Thyroid gland (tissue), 4 donors: Measurements from ENCODE around the gene SLC5A6.

Source experiments
- POLR2A ChIP-seq, 2 donors: fragments of 450-650 bp; IDR thresholded peaks; one replicate each; pipeline ENCODE4 v1.6.1; 2017; ENCODE audit warnings: antibody characterized with exemption in 2 of 2, mild to moderate bottlenecking in 2 of 2, moderate library complexity in 1 of 2
- TF ChIP-seq, protein P1 (sequence below), 6 experiments: fragments of 200-600 bp in 3 of 6; fragments of 450-650 bp in 3 of 6; sonication (generic) in 3 of 6; IDR thresholded peaks; one replicate each; pipeline ENCODE4 v1.5.1; 2016 to 2019; ENCODE audit warnings: antibody characterized with exemption in 6 of 6, mild to moderate bottlenecking in 2 of 6, inconsistent platforms in 1 of 6, moderate library complexity in 1 of 6

DNA sequence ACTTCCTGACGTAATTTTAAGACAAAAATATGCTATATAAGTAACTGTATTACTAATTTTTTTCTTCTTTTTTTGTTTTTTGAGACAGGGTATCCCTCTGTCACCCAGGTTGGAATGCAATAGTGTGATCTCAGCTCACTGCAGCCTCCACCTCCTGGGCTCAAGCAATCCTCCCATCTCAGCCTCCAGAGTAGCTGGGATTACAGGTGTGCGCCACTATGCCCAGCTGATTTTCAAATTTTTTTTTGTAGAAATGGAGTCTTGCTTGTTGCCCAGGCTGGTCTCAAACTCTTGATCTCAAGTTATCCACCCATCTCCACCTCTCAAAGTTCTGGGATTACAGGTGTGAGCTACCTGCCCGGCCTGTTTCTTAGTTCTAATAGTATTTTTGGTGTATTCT, 33.6 kb downstream of the SLC5A6 start:
- TF ChIP-seq, protein P1, sequence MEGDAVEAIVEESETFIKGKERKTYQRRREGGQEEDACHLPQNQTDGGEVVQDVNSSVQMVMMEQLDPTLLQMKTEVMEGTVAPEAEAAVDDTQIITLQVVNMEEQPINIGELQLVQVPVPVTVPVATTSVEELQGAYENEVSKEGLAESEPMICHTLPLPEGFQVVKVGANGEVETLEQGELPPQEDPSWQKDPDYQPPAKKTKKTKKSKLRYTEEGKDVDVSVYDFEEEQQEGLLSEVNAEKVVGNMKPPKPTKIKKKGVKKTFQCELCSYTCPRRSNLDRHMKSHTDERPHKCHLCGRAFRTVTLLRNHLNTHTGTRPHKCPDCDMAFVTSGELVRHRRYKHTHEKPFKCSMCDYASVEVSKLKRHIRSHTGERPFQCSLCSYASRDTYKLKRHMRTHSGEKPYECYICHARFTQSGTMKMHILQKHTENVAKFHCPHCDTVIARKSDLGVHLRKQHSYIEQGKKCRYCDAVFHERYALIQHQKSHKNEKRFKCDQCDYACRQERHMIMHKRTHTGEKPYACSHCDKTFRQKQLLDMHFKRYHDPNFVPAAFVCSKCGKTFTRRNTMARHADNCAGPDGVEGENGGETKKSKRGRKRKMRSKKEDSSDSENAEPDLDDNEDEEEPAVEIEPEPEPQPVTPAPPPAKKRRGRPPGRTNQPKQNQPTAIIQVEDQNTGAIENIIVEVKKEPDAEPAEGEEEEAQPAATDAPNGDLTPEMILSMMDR (IDR thresholded peaks at IDR 0.05): no peak
- no peak for TF ChIP-seq POLR2A (IDR thresholded peaks at IDR 0.05)
